WTC11 (cell line): ENCODE results near the gene SPATA9.

ENCODE experiments used
- FOXJ3 ChIP-seq: sonication (generic); formaldehyde crosslinking; IDR thresholded peaks from 2 replicates; pipeline ENCODE4 v1.9.0; 2021; ENCODE audit warnings: missing genetic modification reagents, mild to moderate bottlenecking, borderline replicate concordance
- KAT7 ChIP-seq: sonication (generic); formaldehyde crosslinking; IDR thresholded peaks from 2 replicates; pipeline ENCODE4 v1.8.1; 2023; ENCODE audit warnings: missing genetic modification reagents, mild to moderate bottlenecking, borderline replicate concordance
- MXD4 ChIP-seq: fragments of 250-450 bp; sonication (Bioruptor Pico); IDR thresholded peaks from 2 replicates; pipeline ENCODE4 v1.8.0; 2021; ENCODE audit warnings: mild to moderate bottlenecking, moderate library complexity, borderline replicate concordance
- SP1 ChIP-seq: sonication (generic); formaldehyde crosslinking; conservative IDR thresholded peaks from 2 replicates; pipeline ENCODE4 v1.8.1; 2022; ENCODE audit warnings: missing genetic modification reagents
- TP53 ChIP-seq: sonication (generic); formaldehyde crosslinking; IDR thresholded peaks from 2 replicates; pipeline ENCODE4 v1.8.1; 2023; ENCODE audit warnings: mild to moderate bottlenecking, missing genetic modification reagents
- TF ChIP-seq, protein P1 (sequence below): sonication (generic); formaldehyde crosslinking; IDR thresholded peaks from 2 replicates; pipeline ENCODE4 v1.8.0; 2022; ENCODE audit warnings: mild to moderate bottlenecking, missing genetic modification reagents
- TF ChIP-seq, protein P2 (sequence below): sonication (generic); formaldehyde crosslinking; IDR thresholded peaks from 2 replicates; pipeline ENCODE4 v1.8.0; 2023; ENCODE audit warnings: mild to moderate bottlenecking, missing genetic modification reagents
- TF ChIP-seq, protein P3 (sequence below): fragments of 200-600 bp; IDR thresholded peaks from 2 replicates; pipeline ENCODE4 v1.8.0; 2022; ENCODE audit warnings: antibody characterized with exemption

DNA sequence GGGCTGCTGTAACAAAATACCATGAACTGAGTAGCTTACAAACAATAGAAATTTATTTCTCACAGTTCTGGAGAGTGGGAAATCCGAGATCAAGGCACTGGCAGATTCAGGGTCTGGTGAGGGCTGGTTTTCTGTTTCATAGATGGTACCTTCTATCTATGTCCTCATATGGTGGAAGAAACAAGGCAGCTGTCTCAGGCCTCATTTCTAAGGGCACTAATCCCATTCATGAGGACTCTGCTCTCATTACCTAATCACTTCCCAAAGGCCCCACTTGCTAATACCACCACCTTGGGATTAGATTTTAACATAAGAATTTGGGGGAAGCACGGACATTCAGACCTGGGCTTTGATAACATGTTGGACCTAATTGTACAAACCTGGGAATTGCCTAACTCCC, 22.7 kb downstream of the SPATA9 start:
- TF ChIP-seq FOXJ3 (CRISPR knock-in tag) (no peak), TP53 (no peak), SP1 (CRISPR knock-in tag) (no peak), KAT7 (CRISPR knock-in tag) (no peak), MXD4 (no peak)
- TF ChIP-seq, protein P1, sequence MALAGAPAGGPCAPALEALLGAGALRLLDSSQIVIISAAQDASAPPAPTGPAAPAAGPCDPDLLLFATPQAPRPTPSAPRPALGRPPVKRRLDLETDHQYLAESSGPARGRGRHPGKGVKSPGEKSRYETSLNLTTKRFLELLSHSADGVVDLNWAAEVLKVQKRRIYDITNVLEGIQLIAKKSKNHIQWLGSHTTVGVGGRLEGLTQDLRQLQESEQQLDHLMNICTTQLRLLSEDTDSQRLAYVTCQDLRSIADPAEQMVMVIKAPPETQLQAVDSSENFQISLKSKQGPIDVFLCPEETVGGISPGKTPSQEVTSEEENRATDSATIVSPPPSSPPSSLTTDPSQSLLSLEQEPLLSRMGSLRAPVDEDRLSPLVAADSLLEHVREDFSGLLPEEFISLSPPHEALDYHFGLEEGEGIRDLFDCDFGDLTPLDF (CRISPR knock-in tag) = no peak
- TF ChIP-seq, protein P2, sequence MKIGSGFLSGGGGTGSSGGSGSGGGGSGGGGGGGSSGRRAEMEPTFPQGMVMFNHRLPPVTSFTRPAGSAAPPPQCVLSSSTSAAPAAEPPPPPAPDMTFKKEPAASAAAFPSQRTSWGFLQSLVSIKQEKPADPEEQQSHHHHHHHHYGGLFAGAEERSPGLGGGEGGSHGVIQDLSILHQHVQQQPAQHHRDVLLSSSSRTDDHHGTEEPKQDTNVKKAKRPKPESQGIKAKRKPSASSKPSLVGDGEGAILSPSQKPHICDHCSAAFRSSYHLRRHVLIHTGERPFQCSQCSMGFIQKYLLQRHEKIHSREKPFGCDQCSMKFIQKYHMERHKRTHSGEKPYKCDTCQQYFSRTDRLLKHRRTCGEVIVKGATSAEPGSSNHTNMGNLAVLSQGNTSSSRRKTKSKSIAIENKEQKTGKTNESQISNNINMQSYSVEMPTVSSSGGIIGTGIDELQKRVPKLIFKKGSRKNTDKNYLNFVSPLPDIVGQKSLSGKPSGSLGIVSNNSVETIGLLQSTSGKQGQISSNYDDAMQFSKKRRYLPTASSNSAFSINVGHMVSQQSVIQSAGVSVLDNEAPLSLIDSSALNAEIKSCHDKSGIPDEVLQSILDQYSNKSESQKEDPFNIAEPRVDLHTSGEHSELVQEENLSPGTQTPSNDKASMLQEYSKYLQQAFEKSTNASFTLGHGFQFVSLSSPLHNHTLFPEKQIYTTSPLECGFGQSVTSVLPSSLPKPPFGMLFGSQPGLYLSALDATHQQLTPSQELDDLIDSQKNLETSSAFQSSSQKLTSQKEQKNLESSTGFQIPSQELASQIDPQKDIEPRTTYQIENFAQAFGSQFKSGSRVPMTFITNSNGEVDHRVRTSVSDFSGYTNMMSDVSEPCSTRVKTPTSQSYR (CRISPR knock-in tag) = no peak
- TF ChIP-seq, protein P3, sequence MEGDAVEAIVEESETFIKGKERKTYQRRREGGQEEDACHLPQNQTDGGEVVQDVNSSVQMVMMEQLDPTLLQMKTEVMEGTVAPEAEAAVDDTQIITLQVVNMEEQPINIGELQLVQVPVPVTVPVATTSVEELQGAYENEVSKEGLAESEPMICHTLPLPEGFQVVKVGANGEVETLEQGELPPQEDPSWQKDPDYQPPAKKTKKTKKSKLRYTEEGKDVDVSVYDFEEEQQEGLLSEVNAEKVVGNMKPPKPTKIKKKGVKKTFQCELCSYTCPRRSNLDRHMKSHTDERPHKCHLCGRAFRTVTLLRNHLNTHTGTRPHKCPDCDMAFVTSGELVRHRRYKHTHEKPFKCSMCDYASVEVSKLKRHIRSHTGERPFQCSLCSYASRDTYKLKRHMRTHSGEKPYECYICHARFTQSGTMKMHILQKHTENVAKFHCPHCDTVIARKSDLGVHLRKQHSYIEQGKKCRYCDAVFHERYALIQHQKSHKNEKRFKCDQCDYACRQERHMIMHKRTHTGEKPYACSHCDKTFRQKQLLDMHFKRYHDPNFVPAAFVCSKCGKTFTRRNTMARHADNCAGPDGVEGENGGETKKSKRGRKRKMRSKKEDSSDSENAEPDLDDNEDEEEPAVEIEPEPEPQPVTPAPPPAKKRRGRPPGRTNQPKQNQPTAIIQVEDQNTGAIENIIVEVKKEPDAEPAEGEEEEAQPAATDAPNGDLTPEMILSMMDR = no peak
